GM10847 (cell line): ENCODE measurements around the gene KEL.

Experiments used
- POLR2A ChIP-seq: IDR thresholded peaks from 2 replicates; pipeline ENCODE4 v1.6.1; 2011; ENCODE audit not compliant: insufficient read length; ENCODE audit errors: extremely low read depth

The KEL gene

GRCh38 chr7:142899661-142900060 lies 62.5 kb downstream of the KEL start:
- no peak for TF ChIP-seq POLR2A

GRCh38 chr7:142898377-142899170 lies 63.6 kb downstream of the KEL start:
- no peak for TF ChIP-seq POLR2A

- no peak for TF ChIP-seq POLR2A
Observed at GRCh38 chr7:142897691-142898090, 64.5 kb downstream of the KEL start.

GRCh38 chr7:142896741-142897379 lies 65.3 kb downstream of the KEL start:
- TF ChIP-seq POLR2A: no peak

- no peak for TF ChIP-seq POLR2A
Observed at GRCh38 chr7:142896151-142896550, 66.0 kb downstream of the KEL start.

- TF ChIP-seq POLR2A: no peak
Observed at GRCh38 chr7:142894985-142895593, 67.1 kb downstream of the KEL start.

- no peak for TF ChIP-seq POLR2A
Observed at GRCh38 chr7:142894112-142894984, 67.8 kb downstream of the KEL start.

- TF ChIP-seq POLR2A: no peak
Observed at GRCh38 chr7:142892951-142893350, 69.2 kb downstream of the KEL start.

- no peak for TF ChIP-seq POLR2A
Observed at GRCh38 chr7:142891490-142892082, 70.6 kb downstream of the KEL start.
